GDM1 (cell line): ENCODE data around the gene ARV1.
"Not testable (repeated sequence)": the region's sequence is repeated elsewhere in the genome, so short reads cannot be mapped to it uniquely, and the experiment has no call there.

Experiments used
- DNase-seq: peaks from one replicate; lab custom pipeline; 2025; lab: John Stamatoyannopoulos, UW

ARV1 gene

DNA sequence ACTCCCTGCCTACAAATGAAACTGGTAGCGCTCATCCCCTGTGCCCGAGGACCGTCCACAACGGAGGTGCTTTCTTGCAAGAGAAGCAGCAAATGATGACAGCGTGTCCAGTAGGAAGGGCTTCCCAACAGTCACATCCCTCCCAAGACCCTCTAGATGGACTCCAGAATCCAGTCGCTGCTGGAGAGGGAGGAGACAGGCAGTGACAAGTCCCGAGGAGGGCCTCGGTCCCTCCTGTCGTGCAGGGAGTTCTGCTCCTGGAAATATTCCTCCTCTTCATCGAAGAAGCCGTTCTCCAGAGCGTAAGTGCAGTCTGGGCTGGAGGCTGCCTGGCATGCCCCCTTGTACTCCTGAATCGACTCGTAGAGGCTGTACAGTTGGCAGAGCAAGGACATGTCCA, 40.8 kb downstream of the ARV1 start:
- DNase-seq = no peak

GRCh38 chr1:231020139-231020601, 41.3 kb downstream of the ARV1 start:
- no peak for DNase-seq

DNA sequence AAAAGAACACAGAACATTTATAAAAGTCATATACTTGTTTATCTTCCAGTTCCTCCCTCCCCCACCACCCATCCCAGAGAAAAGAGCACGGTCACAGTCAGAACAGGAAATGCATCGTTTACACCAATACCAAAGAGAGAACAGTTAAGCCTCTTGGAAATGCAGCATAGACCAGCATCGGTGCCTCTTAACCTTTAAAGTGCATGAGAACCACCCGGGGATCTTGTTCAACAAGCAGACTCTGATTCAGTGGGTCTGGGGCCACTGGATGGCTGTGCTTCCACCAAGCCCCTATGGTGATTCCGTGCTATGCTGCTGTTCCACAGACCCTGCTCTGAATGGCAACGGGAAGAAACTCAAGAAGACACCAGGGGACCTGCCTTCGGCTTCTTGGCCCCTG, 41.9 kb downstream of the ARV1 start:
- DNase-seq = no peak

GRCh38 chr1:231021540-231022031, 42.7 kb downstream of the ARV1 start:
- no peak for DNase-seq

- DNase-seq = not testable (repeated sequence)
Observed at GRCh38 chr1:231022543-231022942, 43.6 kb downstream of the ARV1 start.

DNA sequence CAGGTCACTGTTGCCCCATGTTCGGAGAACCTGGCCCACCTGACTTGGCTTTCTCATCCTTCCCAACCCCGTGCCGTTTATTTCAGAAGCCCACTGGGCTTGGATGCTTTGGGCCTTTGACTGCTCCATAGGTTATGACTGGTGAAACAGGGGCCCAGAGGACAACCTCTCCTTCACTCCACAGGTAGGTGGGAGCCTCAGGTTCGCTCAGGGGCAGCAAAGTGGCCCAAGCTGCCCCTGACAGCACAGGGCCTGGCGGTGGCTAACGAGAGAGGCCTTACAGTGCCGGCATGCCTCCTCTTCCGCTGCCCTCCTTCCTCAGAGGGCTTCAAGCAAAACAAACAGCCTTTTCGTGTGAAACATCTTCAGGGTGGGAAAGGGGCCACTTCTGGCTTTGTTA, 44.3 kb downstream of the ARV1 start:
- DNase-seq = no peak

DNA sequence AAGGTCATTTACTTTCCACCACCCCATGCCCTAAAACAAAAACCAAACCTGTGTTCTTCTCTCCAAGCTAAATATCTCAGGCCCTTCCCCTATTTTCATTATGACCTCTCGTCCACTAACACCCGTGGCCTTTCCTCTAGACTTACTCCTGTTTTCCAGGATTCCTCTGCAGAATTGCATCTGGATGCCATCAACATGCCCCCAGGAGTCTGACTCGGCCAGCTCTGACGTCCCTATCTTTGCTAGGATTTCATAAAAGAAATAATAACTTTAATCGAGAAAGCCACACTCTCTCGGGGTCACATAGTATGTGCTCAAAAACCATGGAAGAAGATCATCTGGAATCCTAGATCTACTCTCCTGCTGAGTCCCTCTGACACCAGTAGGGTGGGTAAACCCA, 47.7 kb downstream of the ARV1 start:
- DNase-seq = no peak

GRCh38 chr1:231027136-231027925, 48.4 kb downstream of the ARV1 start:
- DNase-seq = no peak

DNA sequence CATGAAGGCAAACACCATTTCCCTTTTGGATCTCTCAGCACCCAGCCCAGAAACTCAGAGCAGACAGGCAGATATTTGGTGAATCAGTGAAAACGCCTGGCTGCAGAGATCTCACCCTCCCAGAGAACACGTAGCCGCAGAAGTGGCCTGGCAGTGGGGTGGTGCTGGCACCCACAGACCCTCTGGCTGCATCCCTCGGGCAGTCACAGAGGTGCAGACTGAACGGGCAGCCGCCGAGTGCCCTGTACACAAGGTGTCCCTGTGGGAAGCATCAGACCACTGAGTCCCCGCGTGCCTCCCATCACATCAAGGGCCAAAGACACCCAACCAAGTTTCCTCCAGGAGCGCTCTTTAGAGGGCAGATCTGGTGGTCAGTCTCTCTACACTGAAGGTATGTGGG, 49.1 kb downstream of the ARV1 start:
- DNase-seq = no peak

DNA sequence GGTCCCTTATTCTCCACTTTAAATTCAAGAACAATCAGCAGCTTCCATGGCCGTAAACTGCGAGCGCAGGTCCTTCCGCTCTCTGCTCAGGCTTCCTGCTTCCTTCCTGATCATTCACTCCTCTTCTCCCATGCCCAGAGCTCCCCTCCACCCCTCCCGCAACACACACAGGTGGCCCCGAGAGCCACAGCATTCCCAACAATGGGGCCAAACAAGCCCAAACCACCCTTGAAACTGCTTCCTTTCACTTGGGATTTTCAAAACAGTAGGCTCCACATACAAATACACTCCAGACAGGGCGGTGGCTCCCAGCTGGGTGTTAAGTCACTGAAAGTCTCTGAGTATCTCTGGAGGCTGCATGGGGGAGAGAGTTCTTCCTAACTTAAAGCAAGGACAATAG, 49.8 kb downstream of the ARV1 start:
- no peak for DNase-seq

- not testable (repeated sequence) for DNase-seq
Observed at GRCh38 chr1:231029247-231029646, 50.4 kb downstream of the ARV1 start.

GRCh38 chr1:231029841-231030240, 50.9 kb downstream of the ARV1 start:
- DNase-seq = no peak

DNA sequence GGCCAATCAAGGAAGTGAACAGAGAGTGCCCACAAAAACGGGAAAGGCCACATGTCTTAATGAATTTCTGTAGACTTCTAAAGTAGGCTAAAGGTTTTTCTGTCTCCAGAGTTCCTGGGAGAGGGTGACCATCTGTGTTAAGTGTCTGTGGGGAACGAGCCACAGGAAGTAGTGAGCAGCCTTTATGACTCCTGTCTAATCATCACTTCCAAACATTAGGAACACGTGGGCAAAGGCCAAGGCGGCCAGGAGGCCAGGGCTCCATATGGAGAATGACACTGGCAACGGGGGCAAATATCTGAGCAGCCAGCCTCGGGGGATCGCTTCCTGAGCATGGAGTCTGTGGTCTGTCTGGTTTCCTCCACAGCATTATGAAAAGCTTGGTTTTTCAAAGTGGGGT, 54.1 kb downstream of the ARV1 start:
- DNase-seq = no peak

DNA sequence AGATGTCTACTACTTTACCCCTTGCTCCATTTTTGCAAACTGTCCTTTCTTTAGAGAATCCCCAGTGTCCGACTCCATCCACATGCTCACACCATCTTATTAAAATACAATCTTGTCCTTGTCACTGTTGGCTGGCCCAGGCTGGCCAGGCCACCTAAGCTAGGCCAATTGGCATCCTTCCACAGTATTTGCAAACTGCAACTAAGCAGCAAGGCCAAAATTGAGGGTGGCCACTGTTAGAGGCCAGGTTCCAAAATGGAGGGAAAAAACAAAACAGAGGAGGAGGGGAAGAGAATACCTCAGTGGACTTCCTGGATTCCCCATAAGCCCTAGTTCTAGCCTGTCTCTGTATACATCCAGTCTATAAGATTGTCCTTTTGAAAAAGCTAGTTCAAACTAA, 56.9 kb downstream of the ARV1 start:
- DNase-seq = no peak

DNA sequence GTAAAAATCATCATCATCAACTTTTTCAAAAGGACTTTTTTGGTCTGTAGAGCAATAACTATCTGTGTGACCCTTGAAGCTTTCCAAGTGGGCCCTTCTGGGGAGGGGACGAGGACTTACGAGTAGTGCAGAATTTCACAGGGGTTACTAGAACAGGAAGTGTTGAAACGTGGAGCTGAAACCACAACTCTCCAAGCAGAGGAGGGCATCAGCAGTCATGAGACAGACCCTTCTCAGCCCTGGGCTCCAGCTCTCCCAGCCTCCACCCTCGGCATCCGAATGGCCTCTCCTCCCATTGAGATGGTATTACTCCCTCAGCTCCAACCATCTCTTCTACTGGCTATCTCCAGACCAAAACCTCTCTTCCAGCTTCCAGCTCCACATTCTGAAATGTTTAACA, 57.5 kb downstream of the ARV1 start:
- no peak for DNase-seq

GRCh38 chr1:231037585-231038517, 59.0 kb downstream of the ARV1 start:
- DNase-seq = no peak

DNA sequence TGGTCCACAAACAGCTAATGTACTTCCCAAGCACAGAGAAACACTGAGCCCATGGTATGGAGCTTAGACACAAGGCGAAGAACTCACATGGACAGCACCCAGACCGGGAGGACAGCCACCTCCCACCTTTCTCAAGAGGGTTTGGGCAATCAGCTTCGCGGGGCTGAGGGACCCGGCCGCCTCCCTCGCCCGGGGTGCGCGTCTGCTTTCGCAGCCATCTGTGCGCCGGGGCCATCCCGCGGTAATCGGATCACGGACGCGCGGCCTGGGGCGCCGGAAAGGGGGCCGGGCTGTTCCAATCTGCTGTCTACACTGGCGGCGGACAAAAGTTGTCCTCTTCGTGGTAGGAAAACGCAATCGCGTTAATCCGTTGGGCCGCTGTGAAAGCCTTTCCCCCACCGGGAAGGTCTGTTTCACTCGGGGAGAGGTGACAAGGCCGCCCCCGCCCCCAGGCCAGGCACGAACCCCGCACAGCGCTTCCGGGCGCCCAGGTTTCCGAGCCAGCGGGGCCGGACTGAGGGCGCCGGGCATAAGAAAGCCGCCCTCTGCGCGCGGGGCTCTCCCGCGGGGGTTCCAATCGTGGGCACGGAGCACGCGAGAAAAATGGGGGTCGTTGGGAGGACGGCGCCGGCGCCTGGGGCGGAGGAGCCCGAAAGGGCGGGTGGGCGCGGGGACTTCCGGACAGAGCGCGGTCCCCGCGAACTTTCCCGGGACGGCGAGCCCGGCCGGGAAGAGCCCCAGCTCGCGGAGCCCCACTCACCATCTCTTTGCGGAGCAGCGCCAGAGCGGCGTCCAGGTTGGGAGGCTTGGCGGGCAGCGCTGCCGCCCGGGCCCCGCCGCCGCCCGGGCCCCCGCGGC, 60.5 kb downstream of the ARV1 start:
- no peak for DNase-seq

DNA sequence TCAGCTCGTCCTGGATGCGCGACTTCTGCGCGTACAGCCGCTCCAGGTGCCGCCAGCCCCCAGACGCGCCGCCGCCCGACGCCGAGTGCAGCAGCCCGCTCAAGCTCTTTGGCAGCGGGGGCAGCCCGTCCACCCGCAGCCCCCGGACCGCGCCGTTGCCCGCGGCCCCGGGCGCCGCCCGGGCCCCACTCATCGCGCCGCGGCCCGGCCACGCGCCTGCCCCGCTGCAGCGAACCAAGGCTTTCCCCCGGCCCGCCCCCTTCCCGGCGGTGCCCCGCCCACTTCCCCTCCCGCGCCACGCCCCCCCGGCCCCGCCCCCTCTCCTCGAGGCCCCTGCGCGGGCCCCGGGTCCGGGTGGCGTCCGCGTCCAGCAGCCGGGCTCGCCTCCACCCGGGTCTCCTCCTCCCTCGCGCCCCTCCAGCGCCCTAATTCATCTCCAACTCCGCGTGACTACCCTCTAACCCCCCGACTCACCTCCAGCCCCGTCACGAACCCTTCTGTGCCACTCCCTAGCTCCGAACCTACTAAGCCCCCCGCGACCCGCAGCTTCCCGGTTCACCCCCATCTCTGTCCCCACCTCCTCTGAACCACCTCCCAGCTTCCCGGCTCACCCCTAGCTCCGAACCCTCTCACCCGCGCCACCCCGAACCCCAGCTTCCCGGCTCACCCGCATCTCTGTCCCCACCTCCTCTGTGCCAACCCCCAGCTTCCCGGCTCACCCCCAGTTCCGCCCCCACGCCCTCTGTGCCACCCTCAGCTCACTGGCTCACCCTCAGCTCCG, 61.3 kb downstream of the ARV1 start, which contains the start of gene FAM89A:
FAM89A (minus strand) TSS at position 236 of the 781 bp plus-strand sequence; CDS start at position 193, 43 bp downstream.
- no peak for DNase-seq

DNA sequence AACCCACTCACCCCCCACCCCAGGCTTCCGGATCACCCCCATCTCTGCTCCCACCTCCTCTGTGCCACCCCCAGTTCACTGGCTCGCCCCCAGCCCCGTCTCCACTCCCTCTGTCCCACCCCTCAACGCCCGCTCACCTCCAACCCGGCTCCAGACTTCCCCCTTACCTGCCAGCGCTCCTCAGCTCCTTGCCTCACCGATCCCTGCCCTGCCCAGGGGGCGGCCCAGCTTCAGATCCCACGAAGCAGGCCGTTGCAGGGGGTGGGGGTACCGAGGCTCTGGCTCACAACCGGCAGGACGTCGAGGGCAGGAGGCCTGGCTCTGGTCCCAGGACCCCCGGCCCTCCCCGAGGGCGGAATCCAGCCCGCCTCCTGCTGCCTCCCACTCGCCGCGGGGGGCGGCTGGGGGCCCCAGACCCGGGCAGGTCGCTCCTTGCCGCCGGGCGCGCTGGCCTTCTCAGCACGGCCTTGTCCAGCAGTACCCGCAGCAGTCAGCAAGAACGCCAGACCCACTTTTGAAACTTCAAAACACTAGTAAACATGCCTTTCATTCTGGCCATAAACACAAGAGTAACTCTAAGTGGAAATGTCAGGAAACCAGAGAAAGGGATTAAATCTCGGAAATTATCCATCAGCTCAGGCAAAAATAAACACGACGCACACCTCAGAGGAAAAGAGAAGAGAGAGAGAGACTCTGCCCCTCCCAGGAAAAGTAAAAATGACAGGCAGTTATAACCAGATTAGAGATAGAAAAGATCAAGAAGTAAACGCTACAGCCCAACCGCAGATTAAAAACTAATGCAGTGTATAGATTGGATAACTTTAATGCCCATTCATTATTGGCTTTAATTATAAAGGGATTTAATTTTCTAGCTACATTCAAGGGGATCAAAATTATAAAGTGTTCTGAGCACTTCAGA, 62.2 kb downstream of the ARV1 start:
- DNase-seq = no peak

DNA sequence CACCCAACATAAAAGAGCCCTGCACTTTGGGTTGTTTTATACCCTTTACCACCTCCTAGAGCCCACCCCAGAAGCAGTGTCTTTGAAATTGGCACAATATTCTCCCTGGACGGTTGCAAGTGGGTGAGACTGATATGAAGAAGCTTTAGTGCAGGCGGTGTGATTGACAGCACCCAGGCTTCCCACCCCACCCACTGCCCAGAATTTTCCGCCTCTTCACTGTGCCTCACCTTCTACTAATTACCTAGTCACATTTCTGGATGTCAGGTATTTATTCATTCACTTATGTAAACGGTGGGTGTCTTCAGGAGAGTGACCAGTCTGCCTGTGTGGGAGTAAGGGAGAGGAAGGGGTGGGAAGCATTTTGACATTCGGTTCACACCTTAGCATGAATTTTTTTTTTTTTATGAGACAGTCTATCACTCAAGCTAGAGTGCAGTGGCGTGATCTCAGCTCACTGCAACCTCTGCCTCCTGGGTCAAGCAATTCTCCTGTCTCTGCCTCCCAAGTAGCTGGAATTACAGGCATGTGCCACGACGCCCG, 62.9 kb downstream of the ARV1 start:
- DNase-seq = no peak
